GM12892 (cell line): ENCODE measurements around the gene SPDYE18.
"Not testable (repeated sequence)": the region's sequence is repeated elsewhere in the genome, so short reads cannot be mapped to it uniquely, and the experiment has no call there.

ENCODE experiments used
- POLR2A ChIP-seq: IDR thresholded peaks from 2 replicates; pipeline ENCODE4 v1.6.1; 2011; ENCODE audit warnings: low read depth, low read length, control low read depth
- POLR2AphosphoS5 ChIP-seq: IDR thresholded peaks from 2 replicates; pipeline ENCODE4 v1.6.1; 2011; ENCODE audit warnings: low read depth, low read length, control low read depth
- TAF1 ChIP-seq: IDR thresholded peaks from 2 replicates; pipeline ENCODE4 v1.6.1; 2011; ENCODE audit warnings: low read depth, mild to moderate bottlenecking, control low read depth, low read length, borderline replicate concordance

GRCh38 chr7:77082192-77082591 is 19.8 kb upstream of the SPDYE18 start:
- TF ChIP-seq POLR2A, POLR2AphosphoS5, TAF1: not testable (repeated sequence)
